Measurements from ENCODE around the gene KCNS1.
A peak's percentile ranks its signal among the peaks of the same experiment; 100 is the strongest.

DNA sequence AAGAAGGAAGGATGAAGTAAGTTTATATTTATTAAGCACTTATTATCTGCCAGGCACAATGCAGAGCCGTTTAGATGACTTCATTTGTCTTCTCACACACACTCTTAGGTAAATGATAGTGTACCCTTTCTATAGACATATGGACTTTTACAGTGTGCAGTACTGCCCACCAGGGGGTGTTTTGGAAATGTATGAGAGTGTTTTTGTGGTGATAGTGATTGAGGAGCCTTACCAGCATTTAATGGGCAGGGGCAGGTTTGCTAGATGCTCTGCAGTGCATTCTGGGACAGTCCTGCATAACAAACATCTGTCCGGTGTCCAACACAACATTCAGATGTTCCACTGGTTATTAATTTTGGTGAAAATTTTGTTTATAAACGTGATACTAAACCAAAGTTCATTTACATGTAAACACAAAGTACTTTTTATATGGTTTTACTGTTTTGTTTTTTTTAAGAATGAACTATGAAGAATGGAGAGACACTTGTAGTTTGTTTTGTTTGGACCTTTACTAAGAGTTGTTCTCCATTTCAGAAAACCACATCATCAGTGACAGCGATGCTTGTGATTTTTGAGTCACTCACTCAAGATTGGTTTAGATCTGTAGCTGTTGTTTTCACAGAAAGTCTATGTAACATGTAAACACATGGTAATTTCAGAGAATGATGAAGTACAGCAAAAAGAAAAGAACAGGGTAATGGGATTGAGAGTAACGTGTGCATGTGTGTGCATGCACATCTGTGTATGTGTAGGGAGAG, 19.9 kb downstream of the KCNS1 start:
- TF ChIP-seq, protein P1, sequence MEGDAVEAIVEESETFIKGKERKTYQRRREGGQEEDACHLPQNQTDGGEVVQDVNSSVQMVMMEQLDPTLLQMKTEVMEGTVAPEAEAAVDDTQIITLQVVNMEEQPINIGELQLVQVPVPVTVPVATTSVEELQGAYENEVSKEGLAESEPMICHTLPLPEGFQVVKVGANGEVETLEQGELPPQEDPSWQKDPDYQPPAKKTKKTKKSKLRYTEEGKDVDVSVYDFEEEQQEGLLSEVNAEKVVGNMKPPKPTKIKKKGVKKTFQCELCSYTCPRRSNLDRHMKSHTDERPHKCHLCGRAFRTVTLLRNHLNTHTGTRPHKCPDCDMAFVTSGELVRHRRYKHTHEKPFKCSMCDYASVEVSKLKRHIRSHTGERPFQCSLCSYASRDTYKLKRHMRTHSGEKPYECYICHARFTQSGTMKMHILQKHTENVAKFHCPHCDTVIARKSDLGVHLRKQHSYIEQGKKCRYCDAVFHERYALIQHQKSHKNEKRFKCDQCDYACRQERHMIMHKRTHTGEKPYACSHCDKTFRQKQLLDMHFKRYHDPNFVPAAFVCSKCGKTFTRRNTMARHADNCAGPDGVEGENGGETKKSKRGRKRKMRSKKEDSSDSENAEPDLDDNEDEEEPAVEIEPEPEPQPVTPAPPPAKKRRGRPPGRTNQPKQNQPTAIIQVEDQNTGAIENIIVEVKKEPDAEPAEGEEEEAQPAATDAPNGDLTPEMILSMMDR (IDR thresholded peaks at IDR 0.05) = peak in 3 of 7 experiments; percentile 5 to 16 (median 13)
- TF ChIP-seq POLR2A (IDR thresholded peaks at IDR 0.05) = no peak

All from body of pancreas (tissue), 4 donors.